GM19328 (cell line): ENCODE measurements around the gene SGPL1.

Source experiments
- ATAC-seq: cut with Tn5 transposase; IDR thresholded peaks from one replicate; pipeline ENCODE4 v1.9.1; 2021; ENCODE audit warnings: mild to moderate bottlenecking, moderate library complexity; ENCODE audit not compliant: unreplicated experiment

SGPL1 gene

GRCh38 chr10:70903262-70903921 lies 87.6 kb downstream of the SGPL1 start:
- no peak for ATAC-seq

GRCh38 chr10:70905071-70906021 lies 89.6 kb downstream of the SGPL1 start:
- ATAC-seq = no peak

GRCh38 chr10:70906031-70906783 lies 90.5 kb downstream of the SGPL1 start:
- no peak for ATAC-seq

GRCh38 chr10:70906953-70907636 lies 91.3 kb downstream of the SGPL1 start:
- ATAC-seq = no peak

DNA sequence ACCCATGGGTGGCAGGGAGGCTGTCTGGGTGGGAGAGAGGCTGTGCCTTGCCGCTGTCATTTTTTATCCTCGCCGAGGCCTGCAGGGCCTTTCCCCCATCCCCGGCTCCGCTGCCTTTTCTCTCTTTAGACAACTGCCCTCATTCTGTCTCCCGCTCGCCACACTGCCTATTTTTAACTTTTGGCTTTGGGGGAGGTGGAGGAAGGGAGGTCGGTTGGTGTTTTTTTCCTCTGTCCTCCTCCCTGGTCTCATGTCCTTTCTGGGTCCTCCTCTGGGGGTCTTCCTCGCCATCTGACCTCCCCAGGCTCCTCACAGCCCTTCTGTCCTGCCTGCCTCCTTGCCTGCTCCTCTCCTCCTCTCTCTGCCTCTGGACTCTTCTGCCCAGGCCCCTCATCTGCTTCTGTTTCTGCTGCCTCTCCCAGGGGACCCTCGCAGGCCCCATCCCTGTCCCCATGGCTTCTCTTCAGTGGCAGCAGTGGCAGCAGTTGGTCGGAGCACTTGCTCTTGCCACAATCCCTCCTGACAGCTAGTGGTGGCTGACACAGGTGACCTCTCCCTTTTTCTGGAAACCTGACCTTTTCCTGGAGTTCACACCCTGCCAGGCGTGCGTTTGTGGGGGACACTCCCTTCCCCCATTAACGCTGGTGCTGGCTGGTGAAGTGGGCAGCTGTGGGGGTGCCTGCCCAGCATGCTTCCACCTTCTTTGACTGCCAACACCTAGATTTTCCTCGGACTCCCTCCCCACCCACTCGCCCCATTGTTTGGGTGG lies 92.1 kb downstream of the SGPL1 start:
- ATAC-seq = no peak

DNA sequence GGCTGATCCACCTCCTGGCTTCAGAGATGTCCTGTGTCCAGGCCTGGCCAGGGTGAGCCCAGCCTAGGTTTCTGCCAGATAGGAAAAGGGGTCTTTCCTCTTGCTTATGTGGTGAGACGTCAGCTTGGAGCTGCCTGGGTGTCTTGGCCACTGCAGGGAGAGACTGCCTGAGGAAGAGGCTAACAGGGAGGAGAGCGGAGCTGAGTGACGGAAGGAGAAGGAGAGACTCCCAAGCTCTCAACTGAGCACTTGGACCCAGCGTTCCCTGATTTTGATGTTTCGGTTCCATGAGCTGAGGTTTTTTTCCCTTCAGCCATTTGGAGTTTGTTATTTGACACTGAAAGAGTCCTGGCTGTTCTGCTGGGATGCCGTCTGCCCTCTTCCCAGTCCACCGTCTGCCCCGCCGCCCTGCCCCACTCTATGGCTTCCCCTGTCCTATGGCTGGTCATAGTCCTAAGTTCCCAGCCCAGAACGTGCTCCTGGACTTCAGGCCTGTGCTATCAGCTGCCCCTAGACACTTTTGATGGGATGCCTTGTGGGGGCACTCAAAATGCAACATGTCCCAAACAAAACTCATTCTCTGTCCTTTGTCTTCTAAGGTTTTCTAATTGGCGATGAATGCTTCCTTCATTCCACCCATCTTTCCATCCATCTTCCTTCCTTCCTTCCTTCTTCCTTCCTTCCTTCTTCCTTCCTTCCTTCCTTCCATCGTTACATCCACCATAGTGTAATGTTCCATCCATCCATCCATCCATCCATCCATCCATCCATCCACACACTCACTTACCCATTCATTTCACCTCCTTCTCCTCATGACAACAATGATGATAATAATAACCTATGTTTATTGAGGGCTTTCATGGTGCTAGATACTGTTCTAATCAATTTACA lies 92.9 kb downstream of the SGPL1 start:
- ATAC-seq = no peak

GRCh38 chr10:70909326-70909935 lies 93.7 kb downstream of the SGPL1 start:
- ATAC-seq = no peak

DNA sequence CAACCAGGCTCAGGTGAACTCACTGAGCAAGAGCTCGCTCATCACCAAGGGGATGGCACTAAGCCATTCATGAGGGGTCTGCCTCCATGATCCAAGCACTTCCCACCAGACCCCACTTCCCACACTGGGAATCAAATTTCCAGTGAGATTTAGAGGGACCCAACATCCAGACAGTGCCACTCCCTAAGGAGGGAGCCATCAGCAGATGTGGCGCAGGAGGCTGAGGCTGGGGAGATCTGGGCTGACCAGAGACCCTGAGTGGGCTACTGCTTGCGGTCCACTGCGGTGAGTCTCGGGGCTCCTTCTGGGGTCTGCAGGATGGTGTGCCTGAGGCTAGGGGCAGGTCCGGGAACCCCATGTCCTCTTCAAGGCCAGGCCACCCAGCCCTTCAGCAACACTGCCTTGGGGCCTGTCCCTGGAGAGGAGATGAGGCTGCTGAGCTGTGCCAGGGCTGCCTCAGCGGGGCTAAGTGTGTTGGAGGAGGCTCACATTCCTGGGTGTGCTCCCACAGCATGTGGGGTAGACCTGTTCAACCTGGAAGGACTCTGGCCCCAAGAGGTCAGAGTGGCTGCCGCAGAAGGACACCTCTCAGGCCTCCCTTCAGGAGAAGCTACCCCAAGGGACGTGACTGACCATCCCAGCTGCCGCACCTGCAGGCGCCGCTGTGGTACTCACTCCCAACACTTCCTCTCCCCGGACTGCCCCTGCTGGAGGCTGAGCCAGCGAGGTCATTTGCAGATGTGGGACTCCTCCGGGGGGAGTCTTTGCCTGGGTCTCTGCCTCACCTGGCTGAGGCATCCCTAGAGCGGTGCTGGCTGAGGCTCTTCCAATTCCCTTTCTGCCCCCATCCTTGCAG lies 95.0 kb downstream of the SGPL1 start:
- no peak for ATAC-seq

GRCh38 chr10:70911386-70911785 lies 95.6 kb downstream of the SGPL1 start:
- ATAC-seq = no peak

- no peak for ATAC-seq
Measured at GRCh38 chr10:70912556-70912955, 96.8 kb downstream of the SGPL1 start.

DNA sequence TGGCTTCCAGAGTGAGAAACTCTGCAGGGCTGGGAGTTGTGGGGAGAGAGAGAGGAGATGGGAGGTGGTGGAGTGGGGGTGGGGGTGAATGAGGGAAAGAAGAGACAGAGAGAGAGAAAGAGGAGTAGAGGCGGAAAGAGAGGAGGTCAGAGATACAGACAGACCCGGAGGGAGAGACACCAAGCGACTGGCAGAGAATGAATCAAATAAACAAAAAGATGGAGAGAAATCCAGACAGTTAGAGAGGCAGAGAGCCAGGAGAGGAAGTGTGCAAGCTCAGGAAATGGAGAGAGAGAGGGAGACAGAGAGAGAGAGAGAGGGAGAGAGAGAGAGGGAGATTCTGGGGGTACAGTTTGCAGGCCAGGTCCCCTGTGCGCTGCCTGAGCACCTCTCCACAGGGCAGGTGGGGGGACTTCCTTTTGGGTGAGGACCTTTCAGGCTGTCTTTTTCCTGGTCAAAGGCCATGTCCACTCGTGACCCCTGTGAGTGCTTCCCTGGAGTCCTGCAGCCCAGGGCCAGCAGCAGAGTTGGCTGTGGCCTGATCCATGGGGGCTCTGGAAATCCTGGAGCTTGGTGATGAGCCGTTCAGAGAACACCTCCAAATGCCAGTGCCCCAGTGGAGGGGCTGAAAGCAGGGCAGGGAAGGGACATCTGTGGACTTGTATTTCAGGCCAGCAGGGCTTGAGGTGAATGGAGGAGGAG lies 97.6 kb downstream of the SGPL1 start:
- no peak for ATAC-seq

DNA sequence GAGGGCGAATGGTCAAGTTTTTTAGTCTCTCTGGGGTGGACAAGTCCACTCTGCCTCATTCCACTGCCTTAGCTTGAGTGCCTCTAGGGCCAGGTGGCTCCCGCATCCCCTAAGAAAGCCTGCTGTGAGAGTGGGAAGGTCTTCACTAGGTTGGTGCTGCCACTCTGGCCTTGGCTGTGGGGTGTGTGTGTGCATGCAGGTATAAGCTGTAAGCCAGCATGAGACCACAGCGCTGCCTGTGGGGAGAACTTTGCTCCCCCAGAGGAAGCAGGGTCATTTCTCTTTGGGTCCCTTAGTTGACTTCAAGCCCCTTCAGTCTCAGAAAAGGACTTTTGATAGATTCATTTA lies 98.1 kb downstream of the SGPL1 start:
- ATAC-seq = no peak

DNA sequence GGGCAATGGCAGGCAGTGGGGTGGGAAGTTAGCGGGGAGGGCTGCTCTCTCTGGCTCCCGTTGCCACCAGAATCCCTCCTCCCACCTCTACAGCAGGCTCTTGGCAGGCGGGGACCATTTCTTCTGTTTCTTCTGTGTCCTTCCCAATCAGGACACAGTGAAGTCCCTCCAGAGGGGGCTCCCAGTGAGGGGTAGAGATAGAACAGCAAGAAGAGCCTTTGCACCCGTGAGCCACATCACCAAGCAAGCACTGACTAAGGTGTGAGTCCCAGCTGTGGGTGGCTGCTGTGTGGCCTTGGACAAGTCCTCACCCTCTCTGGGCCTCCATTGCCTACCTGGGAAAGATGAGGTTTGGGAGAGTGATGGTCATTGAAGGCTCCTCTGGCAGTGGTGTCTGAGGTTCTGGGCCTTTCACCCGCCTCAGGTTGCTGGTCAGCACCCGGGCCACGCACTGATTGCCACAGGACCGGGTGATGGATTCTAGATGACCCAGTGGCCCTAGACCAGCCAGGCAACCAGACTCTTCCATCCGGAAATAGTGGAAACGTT lies 98.6 kb downstream of the SGPL1 start:
- ATAC-seq = no peak

- ATAC-seq = no peak
Measured at GRCh38 chr10:70915206-70915605, 99.5 kb downstream of the SGPL1 start.

DNA sequence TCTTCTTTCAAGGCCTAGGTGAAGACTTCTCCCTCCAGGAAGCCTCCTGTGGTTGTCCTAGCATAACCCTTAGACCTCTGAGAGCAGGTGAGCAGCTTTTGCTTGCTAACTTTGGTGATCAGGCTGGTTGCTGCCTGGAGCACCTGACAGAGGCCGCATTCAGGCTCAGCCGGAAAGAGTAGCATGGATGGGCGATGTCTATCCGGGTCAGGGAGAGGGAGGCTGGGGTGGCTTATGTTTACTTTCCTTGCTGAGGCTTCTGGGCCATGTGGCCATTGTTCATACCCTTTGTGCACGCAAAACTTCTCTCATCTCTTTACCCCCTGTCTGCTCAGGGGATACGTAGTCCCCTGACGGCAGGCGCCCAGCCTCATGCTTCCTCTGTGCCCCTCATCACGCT lies 100.1 kb downstream of the SGPL1 start:
- no peak for ATAC-seq

GRCh38 chr10:70916241-70916640 lies 100.5 kb downstream of the SGPL1 start:
- no peak for ATAC-seq

DNA sequence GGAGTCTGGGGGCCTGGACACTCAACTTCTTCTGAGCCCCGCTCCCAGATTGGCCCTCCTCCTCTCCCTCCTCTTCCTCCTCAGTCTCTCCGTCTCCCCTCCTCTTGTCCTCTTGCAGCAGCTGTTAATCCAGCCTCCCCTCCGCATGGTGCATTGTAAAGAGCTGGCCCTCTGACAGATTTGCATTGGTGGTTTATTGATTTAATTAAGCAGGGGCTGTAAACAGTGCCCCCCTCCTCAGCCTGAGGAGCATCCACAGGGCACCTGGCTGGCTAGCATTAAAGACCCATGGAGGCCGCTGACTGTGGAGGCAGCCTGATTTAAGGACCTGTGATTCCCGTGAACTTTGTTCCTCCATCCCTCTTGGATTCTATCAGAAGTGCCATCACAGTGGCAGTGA lies 101.5 kb downstream of the SGPL1 start:
- ATAC-seq = no peak
